AG09319 (cell line): ENCODE data around the gene MTMR12.
"Not testable (repeated sequence)": the region's sequence is repeated elsewhere in the genome, so short reads cannot be mapped to it uniquely, and the experiment has no call there.

Experiments used
- DNase-seq: peaks from one replicate; pipeline ENCODE4 v3.0.0-alpha.2; 2010; ENCODE audit warnings: low read depth; ENCODE audit errors: extremely low read depth
- TF ChIP-seq, protein P1 (sequence below): IDR thresholded peaks from 2 replicates; pipeline ENCODE4 v1.5.1; 2011; ENCODE audit warnings: low read depth, mild to moderate bottlenecking, inconsistent platforms, low read length, moderate library complexity

MTMR12 gene

DNA sequence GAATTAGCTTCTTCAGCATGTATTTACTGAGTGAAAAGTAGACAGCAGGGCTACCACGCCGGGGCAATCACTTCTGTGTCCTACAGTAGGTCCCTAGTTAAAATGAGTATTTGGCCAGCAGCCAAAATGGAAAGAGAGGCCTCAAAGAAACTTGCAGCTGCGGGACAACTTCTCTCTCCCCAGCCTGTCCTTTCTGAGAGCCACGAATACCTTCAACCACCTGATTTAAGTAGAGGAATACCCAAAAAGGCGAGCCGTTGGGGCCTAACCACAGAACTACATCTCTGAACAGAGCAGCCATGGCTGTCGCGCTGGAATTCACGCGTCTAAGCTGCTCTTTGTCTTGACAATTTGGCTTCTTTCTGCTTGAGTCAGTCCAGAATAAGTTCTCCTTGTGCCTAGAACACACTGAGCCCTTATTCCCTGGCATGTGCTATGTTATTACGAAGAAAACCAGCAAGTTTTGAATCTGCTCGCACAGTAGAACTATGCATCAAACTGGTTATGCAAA is 94.8 kb downstream of the MTMR12 start:
- no peak for DNase-seq
- TF ChIP-seq, protein P1, sequence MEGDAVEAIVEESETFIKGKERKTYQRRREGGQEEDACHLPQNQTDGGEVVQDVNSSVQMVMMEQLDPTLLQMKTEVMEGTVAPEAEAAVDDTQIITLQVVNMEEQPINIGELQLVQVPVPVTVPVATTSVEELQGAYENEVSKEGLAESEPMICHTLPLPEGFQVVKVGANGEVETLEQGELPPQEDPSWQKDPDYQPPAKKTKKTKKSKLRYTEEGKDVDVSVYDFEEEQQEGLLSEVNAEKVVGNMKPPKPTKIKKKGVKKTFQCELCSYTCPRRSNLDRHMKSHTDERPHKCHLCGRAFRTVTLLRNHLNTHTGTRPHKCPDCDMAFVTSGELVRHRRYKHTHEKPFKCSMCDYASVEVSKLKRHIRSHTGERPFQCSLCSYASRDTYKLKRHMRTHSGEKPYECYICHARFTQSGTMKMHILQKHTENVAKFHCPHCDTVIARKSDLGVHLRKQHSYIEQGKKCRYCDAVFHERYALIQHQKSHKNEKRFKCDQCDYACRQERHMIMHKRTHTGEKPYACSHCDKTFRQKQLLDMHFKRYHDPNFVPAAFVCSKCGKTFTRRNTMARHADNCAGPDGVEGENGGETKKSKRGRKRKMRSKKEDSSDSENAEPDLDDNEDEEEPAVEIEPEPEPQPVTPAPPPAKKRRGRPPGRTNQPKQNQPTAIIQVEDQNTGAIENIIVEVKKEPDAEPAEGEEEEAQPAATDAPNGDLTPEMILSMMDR, result no peak

DNA sequence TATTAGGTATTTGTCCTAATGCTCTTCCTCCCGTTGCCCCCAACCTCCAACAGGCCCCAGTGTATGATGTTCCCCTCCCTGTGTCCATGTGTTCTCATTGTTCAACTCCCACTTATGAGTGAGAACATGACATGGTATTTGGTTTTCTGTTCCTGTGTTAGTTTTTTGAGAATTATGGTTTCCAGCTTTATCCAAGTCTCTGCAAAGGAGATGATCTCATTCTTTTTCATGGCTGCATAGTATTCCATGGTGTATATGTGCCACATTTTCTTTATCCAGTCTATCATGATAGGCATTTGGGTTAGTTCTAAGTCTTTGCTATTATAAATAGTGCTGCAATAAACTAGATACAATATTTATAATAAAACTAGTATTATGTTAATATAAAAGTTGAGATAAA is 98.4 kb downstream of the MTMR12 start:
- DNase-seq, result not testable (repeated sequence)

DNA sequence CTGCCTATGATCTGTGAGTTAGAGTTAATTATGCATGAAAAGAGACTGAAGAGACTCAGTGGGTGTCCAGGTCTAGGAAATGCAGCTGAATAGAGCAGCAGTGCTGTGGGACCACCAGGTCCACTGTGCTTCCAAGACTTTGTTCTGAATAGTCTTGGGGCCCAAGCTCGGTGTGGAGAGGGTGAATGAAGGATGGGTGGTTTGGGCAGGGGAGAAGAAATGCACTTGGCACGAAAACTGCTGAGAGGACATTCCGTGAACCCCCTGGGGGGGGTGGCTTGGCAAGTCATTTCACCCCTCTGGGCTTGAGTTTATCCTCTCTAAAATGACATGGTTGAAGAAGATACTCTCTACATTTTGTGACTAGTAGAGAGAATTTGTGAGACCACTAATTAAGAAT is 102.6 kb downstream of the MTMR12 start:
- no peak for DNase-seq

DNA sequence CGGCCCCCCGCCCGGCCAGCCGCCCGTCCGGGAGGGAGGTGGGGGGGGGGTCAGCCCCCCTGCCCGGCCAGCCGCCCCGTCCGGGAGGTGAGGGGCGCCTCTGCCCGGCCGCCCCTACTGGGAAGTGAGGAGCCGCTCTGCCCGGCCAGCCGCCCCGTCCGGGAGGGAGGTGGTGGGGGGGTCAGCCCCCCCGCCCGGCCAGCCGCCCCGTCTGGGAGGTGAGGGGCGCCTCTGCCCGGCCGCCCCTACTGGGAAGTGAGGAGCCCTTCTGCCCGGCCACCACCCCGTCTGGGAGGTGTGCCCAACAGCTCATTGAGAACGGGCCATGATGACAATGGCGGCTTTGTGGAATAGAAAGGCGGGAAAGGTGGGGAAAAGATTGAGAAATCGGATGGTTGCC is 103.9 kb downstream of the MTMR12 start:
- DNase-seq, result not testable (repeated sequence)

More for the DNA sequence above, 102.6 kb downstream of the MTMR12 start:
- TF ChIP-seq, protein P1, result no peak

DNA sequence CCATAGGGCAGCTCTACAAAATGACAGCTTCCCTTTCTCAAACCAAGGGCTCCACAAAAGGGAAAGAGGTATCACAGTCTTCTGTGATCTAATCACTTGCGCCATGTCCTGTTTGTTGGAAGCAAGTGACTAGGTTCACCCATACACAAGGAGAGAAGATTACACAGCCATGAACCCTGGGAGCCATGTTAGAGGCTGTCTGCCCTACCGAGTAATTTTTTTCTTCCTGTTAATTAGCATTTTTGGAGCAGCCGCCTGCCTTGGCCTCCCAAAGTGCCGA is 105.4 kb downstream of the MTMR12 start:
- TF ChIP-seq, protein P1, result no peak
- no peak for DNase-seq

DNA sequence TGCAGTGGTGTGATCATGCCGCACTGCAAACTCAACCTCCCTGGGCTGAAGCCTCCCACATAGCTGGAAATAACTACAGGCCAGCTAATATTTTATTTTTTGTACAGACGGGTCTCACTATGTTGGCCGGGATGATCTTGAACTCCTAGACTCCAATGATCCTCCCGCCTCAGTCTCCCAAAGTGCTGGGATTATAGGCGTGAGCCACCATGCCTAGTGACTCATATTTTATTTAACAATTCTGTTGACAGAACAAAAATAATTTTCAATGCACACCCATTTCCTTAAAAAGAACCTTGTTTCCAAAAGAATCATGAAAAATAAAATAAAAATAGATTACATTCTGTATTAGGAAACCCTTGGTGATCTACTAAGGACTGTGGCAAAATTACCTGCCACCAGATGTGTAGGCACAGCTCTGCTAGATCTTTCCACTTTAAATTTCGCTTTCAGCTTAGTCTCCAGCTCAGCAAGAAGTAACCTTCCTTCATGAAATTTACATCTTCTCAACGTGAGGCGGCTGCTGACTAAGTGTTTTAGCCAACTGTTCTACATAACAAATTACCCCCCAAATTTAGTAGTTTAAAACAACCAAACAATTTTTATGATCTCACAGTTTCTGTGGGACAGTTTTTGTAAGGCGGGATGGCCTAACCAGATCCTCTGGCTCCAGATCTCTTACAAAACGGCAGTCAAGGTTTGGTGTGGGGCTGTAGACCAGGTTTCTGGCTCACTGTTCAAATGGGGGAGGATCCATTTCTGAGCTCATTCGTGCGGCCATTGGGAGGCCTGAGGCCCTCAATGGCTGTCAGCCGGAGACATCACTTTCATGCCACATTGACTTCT is 106.0 kb downstream of the MTMR12 start:
- no peak for DNase-seq
- TF ChIP-seq, protein P1, result no peak

DNA sequence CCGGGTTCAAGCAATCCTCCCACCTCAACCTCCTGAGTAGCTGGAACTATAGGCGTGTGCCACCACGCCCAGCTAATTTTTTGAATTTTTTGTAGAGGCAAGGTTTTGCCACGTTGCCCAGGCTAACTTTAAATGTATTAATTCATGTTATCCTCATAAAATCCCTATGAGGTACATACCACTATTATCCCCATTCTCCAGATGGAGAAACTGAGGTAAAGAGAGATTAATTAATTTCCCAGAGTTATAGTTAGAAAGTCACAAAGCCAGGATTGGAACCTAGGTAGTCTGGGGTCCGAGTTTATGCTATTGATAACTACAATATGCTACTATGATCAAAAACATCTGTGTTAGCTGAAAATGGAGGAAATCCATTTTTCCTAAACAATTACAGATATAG is 106.7 kb downstream of the MTMR12 start:
- TF ChIP-seq, protein P1, result no peak
- DNase-seq, result no peak

DNA sequence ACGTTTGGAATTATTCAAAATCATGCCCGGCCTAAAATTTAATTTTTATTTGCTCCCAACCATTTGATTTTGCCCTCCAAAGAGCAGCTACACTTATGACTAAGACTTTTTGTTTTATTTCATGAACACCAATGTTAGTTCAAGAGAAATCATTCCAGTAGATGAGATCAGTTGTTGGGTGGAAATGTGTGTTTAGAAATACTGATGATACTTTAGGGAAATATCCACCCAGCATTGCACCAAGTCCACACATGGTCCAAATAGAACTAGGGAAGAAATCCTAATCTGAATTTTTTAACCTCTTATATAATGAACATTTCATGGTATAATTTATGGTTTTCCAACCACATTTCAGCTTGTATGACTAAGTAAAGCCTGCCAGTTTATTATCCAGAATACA is 110.3 kb downstream of the MTMR12 start:
- DNase-seq, result peak; percentile 60
- TF ChIP-seq, protein P1, result no peak
